ENCODE measurements around the gene OXT.

OXT gene

DNA sequence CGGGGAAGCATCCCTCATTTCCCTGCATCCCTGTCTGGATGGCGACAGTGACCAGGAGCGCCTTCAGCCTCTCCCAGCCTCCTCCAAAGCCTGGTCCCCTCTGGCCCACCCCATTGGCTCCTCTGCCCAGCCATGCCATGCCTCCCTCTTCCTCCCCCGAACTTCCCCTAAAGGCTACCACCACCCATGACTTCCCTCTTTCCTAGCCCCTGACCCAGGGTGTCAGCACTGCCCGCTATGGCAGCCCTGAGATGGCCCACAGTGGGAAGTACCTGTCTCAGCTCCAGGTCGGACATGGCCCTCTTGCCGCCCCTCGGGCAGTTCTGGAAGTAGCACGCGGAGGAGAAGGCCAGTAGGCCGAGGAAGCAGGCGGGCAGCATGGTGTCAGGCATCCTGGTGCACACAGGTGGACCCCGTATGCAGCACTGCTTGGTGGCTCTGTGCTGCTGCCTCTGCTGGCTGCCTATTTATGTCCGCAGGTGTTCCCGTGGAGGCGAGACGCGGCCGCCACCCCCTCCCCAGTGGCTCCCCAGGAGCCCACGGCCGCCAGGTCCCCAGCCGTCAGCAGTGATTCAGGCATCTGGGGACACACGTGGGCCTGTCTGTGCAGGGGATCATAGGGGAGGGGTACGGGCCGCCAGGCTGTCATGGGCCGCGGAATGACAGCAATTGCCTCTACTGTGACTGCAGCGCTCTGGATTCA, 13.0 kb downstream of the OXT start, which contains the start of gene AVP:
TSS of gene AVP (minus strand) at position 442 of the 703 bp plus-strand sequence. CDS start at position 392, 50 bp downstream.
- Histone ChIP-seq H3K9ac (no peak within 1 kb of the TSS), H3K9me3 (no peaks in the 10 kb centered on the region; the same call in 1 of the 2 replicates), H3K27me3 (peaks cover 63% of the 10 kb centered on the region), H4K20me1 (peaks cover 15% of the 10 kb centered on the region; the same call in 1 of the 2 replicates), H3K36me3 (no peaks in the 10 kb centered on the region), H3K27ac (no peak within 1 kb of the TSS), H3K4me2 (no peak within 1 kb of the TSS), H3K4me1 (no peaks in the 10 kb centered on the region), H3K4me3 (no peak within 1 kb of the TSS)
- no peak for TF ChIP-seq Cebpa-rat (IDR thresholded peaks at IDR 0.05)

DNA sequence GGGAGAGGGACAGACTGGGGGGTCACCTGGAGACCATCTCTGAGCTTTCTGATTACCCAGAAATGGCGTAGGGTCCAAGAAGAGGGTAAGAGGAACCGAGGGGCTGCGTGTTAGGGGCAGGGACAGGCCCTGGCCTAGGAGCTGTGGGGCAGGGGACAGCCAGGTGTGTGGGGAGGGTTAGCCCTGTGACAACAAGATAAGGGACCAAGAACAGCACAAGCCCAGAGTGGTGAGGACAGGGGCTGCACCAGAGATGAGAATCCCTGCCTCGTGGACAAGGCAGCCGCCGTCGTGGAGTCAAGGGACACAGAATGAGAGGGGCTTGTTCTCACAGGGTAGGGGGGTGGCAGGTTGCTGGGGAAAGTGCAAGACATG, 13.6 kb downstream of the OXT start:
- Histone ChIP-seq H3K27ac (no peak overlapping the region), H3K27me3 (peaks cover 58% of the 10 kb centered on the region), H3K9me3 (no peaks in the 10 kb centered on the region; the same call in 1 of the 2 replicates), H3K4me2 (no peak overlapping the region), H4K20me1 (peaks cover 15% of the 10 kb centered on the region; the same call in 1 of the 2 replicates), H3K36me3 (no peaks in the 10 kb centered on the region), H3K4me1 (no peaks in the 10 kb centered on the region), H3K4me3 (no peak overlapping the region), H3K9ac (no peak overlapping the region)
- TF ChIP-seq Cebpa-rat (IDR thresholded peaks at IDR 0.05), result no peak

DNA sequence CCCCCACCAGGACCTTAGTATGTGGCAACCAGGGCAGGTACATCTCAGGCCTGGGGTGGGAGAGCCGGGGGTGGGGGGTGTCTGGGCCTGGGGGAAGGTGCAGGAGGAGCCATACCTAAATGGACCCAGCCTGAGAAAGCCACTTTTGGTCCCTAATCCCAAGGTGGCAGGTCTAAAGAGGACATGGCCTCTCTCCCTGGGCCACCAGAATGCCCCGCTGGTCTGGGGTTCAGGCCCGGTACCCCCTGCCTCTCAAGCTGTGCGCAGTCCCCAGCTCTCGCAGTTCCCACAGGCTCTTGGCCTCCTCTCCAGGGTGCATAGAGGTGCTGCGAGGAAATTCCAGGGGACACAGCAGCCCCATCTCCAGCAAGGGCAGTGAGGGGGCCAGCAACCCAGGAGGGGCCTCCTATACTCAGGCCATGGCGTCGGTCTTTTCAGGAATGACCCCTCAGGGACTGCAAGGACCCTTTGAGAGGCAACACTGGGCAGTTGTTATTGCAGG, 14.2 kb downstream of the OXT start:
- Histone ChIP-seq H3K27me3 (peaks cover 55% of the 10 kb centered on the region), H3K36me3 (no peaks in the 10 kb centered on the region), H3K4me3 (no peak overlapping the region), H3K27ac (no peak overlapping the region), H3K4me1 (peaks cover 4% of the 10 kb centered on the region), H4K20me1 (peaks cover 13% of the 10 kb centered on the region; the same call in 1 of the 2 replicates), H3K9me3 (no peaks in the 10 kb centered on the region; the same call in 1 of the 2 replicates), H3K9ac (no peak overlapping the region), H3K4me2 (no peak overlapping the region)
- TF ChIP-seq Cebpa-rat (IDR thresholded peaks at IDR 0.05), result no peak

DNA sequence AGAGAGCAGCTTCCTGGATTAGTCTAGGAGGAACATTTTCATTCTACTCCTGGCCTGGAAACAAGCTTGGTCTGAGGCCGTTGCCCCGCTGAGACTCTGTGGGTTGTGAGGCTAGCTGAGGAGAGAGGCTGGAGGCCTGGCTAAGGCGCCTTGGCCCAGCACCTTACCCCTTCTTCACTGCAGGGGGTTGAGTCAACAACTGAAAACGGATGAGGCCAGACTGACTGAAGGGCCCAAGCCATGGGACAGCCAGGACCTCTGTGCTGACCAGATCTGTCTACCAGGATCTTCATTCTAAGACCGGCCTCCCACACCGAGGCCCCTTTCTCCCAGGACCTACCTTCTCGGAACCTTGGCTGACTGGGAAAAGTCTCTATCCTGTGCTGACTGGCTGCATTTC, 16.6 kb downstream of the OXT start:
- Histone ChIP-seq H3K4me2 (no peak overlapping the region), H3K9me3 (no peaks in the 10 kb centered on the region; the same call in 1 of the 2 replicates), H4K20me1 (peaks cover 8% of the 10 kb centered on the region; the same call in 1 of the 2 replicates), H3K4me3 (no peak overlapping the region), H3K4me1 (peaks cover 20% of the 10 kb centered on the region), H3K9ac (no peak overlapping the region), H3K27me3 (peaks cover 55% of the 10 kb centered on the region), H3K27ac (no peak overlapping the region), H3K36me3 (no peaks in the 10 kb centered on the region)
- TF ChIP-seq Cebpa-rat (IDR thresholded peaks at IDR 0.05), result no peak

DNA sequence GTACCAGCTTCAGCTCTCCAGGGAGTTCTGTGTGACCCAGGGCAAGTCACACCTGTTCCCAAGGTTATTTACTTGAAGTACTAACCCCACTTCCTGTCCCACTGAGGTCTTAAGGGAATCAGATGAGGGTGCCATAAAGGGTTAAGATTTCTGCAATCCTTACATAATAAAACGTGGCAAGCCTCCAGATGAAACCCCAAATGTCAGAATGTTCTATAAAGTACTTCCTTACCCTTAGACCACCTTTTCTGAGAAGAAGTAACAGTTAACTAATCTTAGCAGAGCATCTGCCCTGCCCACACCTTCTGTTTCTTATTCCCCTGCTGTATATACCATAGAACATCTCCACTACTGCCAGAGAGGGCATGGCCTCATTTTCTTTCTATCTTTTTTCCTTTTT, 19.1 kb downstream of the OXT start:
- H3K9me3 ChIP-seq, result no peaks in the 10 kb centered on the region
- peaks cover 32% of the 10 kb centered on the region for H3K4me1 ChIP-seq
- no peak for TF ChIP-seq Cebpa-rat (IDR thresholded peaks at IDR 0.05)
- no peak overlapping the region for H3K27ac ChIP-seq
- 0 out of 2 replicates have a peak, but pooled peaks cover 7% of the 10 kb centered on the region for H4K20me1 ChIP-seq
- H3K36me3 ChIP-seq, result no peaks in the 10 kb centered on the region
- peaks cover 57% of the 10 kb centered on the region for H3K27me3 ChIP-seq
- H3K4me3 ChIP-seq, result no peak overlapping the region
- H3K4me2 ChIP-seq, result peak overlapping the region; percentile 27
- no peak overlapping the region for H3K9ac ChIP-seq

DNA sequence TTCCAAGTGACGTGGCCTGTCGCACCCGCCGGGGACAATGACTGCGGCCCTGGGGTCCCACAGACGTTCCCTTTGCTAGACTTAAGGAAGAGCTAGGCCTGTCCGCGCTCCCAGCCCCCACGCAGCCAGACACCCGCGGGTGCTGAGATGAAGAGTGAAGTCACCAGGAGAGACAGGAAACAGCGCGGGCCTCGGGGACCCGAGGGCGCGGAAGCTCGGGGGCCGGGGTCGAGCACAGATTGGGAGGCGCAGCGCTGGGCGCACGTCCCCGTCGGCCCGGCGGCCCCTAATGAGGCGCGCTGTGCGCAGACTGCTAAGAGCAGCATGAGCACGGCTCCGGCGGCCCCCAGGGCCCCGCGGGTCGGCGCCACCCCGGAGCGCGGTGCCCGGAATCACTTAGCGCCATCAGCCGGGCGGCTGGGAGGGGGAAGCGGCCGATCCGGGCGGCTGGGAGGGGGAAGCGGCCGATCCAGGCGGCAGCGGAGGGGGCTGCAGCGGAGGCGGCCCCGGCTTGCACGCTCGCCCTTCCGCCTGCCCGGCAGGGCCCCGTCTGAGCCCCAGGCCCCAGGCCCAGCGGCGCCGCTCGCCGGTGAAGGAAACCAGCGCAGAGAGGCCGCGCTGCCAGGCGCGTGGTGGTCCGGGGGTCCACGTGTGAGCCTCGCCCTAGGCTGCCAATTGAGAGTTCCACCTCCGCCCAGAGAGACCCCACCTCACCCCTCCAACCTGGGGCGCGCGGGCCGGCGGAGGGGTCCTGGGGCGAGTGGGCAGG, 21.4 kb downstream of the OXT start:
- no peak for TF ChIP-seq Cebpa-rat (IDR thresholded peaks at IDR 0.05)
- no peaks in the 10 kb centered on the region for H3K9me3 ChIP-seq
- H3K27me3 ChIP-seq, result peaks cover 54% of the 10 kb centered on the region
- H4K20me1 ChIP-seq, result 0 out of 2 replicates have a peak, but pooled peaks cover 7% of the 10 kb centered on the region
- no peaks in the 10 kb centered on the region for H3K36me3 ChIP-seq
- H3K4me2 ChIP-seq, result peak overlapping the region; percentile 88
- no peak overlapping the region for H3K9ac ChIP-seq
- H3K27ac ChIP-seq, result no peak overlapping the region
- peaks cover 32% of the 10 kb centered on the region for H3K4me1 ChIP-seq
- peak overlapping the region; percentile 64 for H3K4me3 ChIP-seq

DNA sequence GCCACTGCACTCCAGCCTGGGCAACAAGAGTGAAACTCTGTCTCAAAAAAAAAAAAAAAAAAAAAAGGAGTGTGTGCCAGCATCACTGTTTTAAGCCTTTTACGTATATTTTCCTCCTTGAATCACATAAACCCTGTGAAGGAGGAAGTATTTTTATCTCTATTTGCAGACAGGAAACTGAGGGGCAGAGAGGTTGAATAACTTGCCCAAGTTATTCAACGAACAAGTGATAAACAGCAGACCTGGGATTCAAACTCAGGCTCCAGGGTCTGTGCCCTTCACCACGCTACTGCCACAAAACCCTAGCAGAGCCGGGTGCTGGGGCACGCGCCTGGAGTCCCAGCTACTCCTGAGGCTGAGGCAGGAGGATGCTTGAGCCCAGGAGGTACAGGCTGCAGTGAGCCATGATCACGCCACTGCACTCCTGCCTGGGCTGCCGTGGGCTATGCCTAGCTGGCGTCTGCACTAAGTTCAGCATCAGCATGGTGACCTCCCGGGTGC, 22.5 kb downstream of the OXT start:
- Histone ChIP-seq H4K20me1 (0 out of 2 replicates have a peak, but pooled peaks cover 7% of the 10 kb centered on the region), H3K4me2 (peak overlapping the region; percentile 88), H3K9me3 (no peaks in the 10 kb centered on the region), H3K9ac (no peak overlapping the region), H3K27ac (no peak overlapping the region), H3K4me1 (peaks cover 32% of the 10 kb centered on the region), H3K27me3 (peaks cover 54% of the 10 kb centered on the region), H3K36me3 (no peaks in the 10 kb centered on the region), H3K4me3 (no peak overlapping the region)
- no peak for TF ChIP-seq Cebpa-rat (IDR thresholded peaks at IDR 0.05)

DNA sequence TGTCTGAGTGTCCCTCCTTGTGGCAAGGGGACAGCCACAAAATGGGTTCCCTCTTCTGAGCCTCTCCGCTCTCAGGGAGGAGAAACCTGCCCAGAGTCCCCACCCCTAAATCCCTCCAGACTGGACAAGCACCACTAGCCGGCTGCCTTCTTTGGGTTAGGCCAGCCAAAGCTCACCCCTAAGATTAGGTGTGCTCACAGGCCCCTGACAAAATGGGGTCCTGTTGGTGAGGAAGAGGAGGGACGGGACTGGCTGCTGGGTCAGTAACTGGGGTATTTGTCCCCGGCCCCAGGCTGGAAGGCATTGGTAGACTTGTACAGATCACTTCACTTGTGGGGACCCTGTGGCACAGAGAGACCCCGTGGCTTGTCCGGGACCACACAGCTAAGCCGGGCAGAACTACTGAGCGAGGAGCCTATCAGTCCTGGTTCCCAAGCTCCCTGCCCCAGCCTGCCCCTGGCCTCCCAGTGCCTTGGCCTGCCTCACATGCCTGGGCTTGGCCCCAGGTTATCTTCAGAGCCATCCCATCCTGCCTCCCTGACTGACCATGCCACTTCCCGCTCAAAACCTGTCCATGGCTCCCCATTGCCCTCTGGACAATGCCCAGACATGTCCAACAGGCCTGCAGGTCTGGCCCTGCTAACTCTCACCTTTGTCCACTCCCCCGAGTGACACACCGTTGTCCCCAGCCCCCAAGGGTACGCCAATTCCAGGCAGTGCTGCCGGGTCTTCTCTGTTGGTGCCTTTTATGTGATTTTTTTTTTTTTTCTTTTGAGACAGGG, 23.6 kb downstream of the OXT start:
- Histone ChIP-seq H3K4me2 (no peak overlapping the region), H3K27ac (no peak overlapping the region), H3K36me3 (no peaks in the 10 kb centered on the region), H3K9ac (no peak overlapping the region), H3K4me3 (no peak overlapping the region), H3K9me3 (no peaks in the 10 kb centered on the region), H3K4me1 (peaks cover 32% of the 10 kb centered on the region), H4K20me1 (0 out of 2 replicates have a peak, but pooled peaks cover 7% of the 10 kb centered on the region), H3K27me3 (peaks cover 54% of the 10 kb centered on the region)
- TF ChIP-seq Cebpa-rat (IDR thresholded peaks at IDR 0.05), result no peak

DNA sequence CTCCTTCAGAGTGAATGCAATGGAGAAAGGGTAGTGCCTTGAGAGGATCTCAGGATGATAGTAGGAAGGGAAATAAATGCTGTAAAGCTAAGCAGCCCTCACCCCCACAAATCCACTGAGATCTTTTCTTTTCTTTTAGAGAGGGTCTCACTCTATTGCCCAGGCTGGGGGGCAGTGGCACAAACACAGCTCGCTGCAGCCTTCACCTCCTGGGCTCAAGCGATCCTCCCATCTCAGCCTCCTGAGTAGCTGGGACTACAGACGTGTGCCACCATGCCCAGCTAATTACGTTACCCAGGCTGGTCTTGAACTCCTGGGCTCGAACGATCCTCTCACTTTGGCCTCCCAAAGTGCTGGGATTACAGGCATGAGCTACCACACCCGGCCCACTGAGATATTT, 29.1 kb downstream of the OXT start:
- Histone ChIP-seq H4K20me1 (no peaks in the 10 kb centered on the region), H3K27ac (no peak overlapping the region), H3K36me3 (no peaks in the 10 kb centered on the region), H3K9ac (no peak overlapping the region), H3K9me3 (no peaks in the 10 kb centered on the region), H3K4me1 (peaks cover 7% of the 10 kb centered on the region; the same call in 1 of the 2 replicates), H3K4me3 (no peak overlapping the region), H3K4me2 (no peak overlapping the region), H3K27me3 (peaks cover 3% of the 10 kb centered on the region; the same call in 1 of the 2 replicates)
- TF ChIP-seq Cebpa-rat (IDR thresholded peaks at IDR 0.05), result no peak

All from BLaER1 (cell line).